Pancreas (tissue), 10 donors: ENCODE measurements around the gene ITPA. TPM values are rescaled to one million over a fixed set of nuclear protein-coding genes. Genes with fewer than 3 reads are reported as not detected.

ENCODE experiments used
- ATAC-seq, 4 donors: fragments of 200-7000 bp; cut with Tn5 transposase; one replicate each; pipeline versions ENCODE4 v1.8.0 to v1.9.1; 2020; ENCODE audit warnings: mild to moderate bottlenecking in 4 of 4, moderate library complexity in 4 of 4
- DNase-seq, 6 donors: peaks; one replicate each; pipeline ENCODE4 v3.0.0-alpha.2; 2020
- FAIRE-seq: peaks from 2 replicates; lab custom pipeline; 2012; peaks lifted over from hg19 to GRCh38; lab: Jason Lieb, UNC
- H3K27ac ChIP-seq, 4 donors: fragments of 200-600 bp; sonication (generic); 1 replicate in 3 of 4; 2 replicates in 1 of 4; pipeline versions ENCODE4 v1.5.0 to v1.8.0; 2020
- H3K27me3 ChIP-seq, 4 donors: fragments of 200-600 bp; one replicate each; pipeline ENCODE4 v1.8.0; 2021
- H3K36me3 ChIP-seq, 3 donors: fragments of 200-600 bp; sonication (generic) in 1 of 3; one replicate each; pipeline versions ENCODE4 v1.5.0 to v1.8.0; 2020 to 2021
- H3K4me1 ChIP-seq, 3 donors: fragments of 200-600 bp; one replicate each; pipeline ENCODE4 v1.8.0; 2021
- H3K4me3 ChIP-seq, 4 donors: fragments of 200-600 bp; sonication (generic) in 2 of 4; one replicate each; pipeline versions ENCODE4 v1.5.0 to v1.8.0; 2020 to 2021
- H3K9me3 ChIP-seq, 4 donors: fragments of 200-600 bp; one replicate each; pipeline ENCODE4 v1.8.0; 2021
- CTCF ChIP-seq, 4 donors: fragments of 200-600 bp; sonication (generic) in 3 of 4; IDR thresholded peaks; one replicate each; pipeline versions ENCODE4 v1.5.0 to v1.8.0; 2021; ENCODE audit warnings: antibody characterized with exemption in 4 of 4
- WGBS, 2 donors: extraction: QIAGEN DNeasy Blood & Tissue Kit; methylation state at CpG; one replicate each; pipeline ENCODE4 v1.1.7; 2013; 5-methylcytosine and 5-hydroxymethylcytosine counted together
- intact Hi-C, 3 donors: fragments of 100-400 bp; cut with DNase I; formaldehyde crosslinking; loops; one replicate each; pipeline versions ENCODE4 v1.11.1 to v1.14.2; 2022
- polyA plus RNA-seq, 2 donors: library from polyadenylated mRNA; stranded (reverse); fragments of 200-250 nt; gene quantifications; one replicate each; pipeline ENCODE4 v1.2.3, GENCODE V29; 2013
- total RNA-seq, 6 donors: library from RNA; stranded (reverse); fragmentation: NEBNext Ultra II Directional in 4 of 6; extraction: Animal tissue kit (Norgen Biotek cat#: 25700) in 4 of 6; gene quantifications; one replicate each; pipeline versions ENCODE4 v1.2.1 to v1.2.4, GENCODE V29; 2021 to 2023
- donor health status: healthy with polysubstance abuse.
- donor health status: DM: no; HTN: no; CAD: no; lungs with moderate emphysema.
- donor health status: DM: no; HTN: no; CAD: no.
- donor health status: control.
- donor health status: control.
- donor health status: Bipolar disorder and iron deficiency.
- donor health status: DM: yes; HTN: yes; CAD: no.
- donor health status: DM: no; HTN: no; CAD: no.
- donor health status: DM: no; HTN: no; CAD: no.
- donor health status: DM: yes; HTN: yes; CAD: no.

Gene ITPA
- total RNA-seq (10 to 100 TPM; 14.2 to 29.9 (median 23.1) TPM), polyA plus RNA-seq (100 to 1,000 TPM in 1 of 2 donors, 10 to 100 TPM in 1; 90.4 to 111 TPM)

- peaks cover 0 to 6% (median 4%) of the 10 kb centered on the region in 3 donors for H3K4me1 ChIP-seq
- intact Hi-C loops = no loop called here
- no peaks in the 10 kb centered on the region for H3K9me3 ChIP-seq
- no peaks in the 10 kb centered on the region for H3K27me3 ChIP-seq
- H3K4me3 ChIP-seq = peak within 1 kb of the TSS; percentile 81 to 90 (median 82)
- no peak for TF ChIP-seq CTCF (IDR thresholded peaks at IDR 0.05)
- ATAC-seq = peak; percentile 41 to 70 (median 60)
- H3K27ac ChIP-seq = peak within 1 kb of the TSS in 3 of 4 donors; percentile 65 to 74 (median 71)
- 0% methylated on average over 48 of the region's 48 CpGs for WGBS, 2 donors
- DNase-seq = peak in 5 of 6 donors; percentile 31 to 74 (median 36)
- no peak for FAIRE-seq
- no peaks in the 10 kb centered on the region for H3K36me3 ChIP-seq
Observed at GRCh38 chr20:3209257-3209945, at the start of gene ITPA. TSS of gene ITPA (plus strand) at chr20:3209498. CDS start at chr20:3209552, 54 bp downstream.

GRCh38 chr20:3160418-3160817 is 48.9 kb upstream of the ITPA start:
- WGBS, 2 donors = 90 to 91% methylated on average over 6 of the region's 6 CpGs
- no peaks in the 10 kb centered on the region for H3K36me3 ChIP-seq
- intact Hi-C loops = no loop called here
- no peaks in the 10 kb centered on the region for H3K9me3 ChIP-seq
- TF ChIP-seq CTCF (IDR thresholded peaks at IDR 0.05) = no peak
- H3K4me3 ChIP-seq = peak overlapping the region in 2 of 4 donors; percentile 79 to 98
- no peaks in the 10 kb centered on the region for H3K27me3 ChIP-seq
- peaks cover 14 to 24% (median 17%) of the 10 kb centered on the region in 3 donors for H3K4me1 ChIP-seq
- ATAC-seq = no peak
- no peak for FAIRE-seq
- no peak for DNase-seq
- no peak overlapping the region for H3K27ac ChIP-seq

GRCh38 chr20:3161316-3162079 is 47.8 kb upstream of the ITPA start:
- intact Hi-C loops = no loop called here
- WGBS, 2 donors = 59 to 69% methylated on average over 5 of the region's 5 CpGs
- H3K4me3 ChIP-seq = no peak overlapping the region
- FAIRE-seq (no peak), DNase-seq (no peak), ATAC-seq (no peak)
- no peaks in the 10 kb centered on the region for H3K27me3 ChIP-seq
- no peak for TF ChIP-seq CTCF (IDR thresholded peaks at IDR 0.05)
- H3K9me3 ChIP-seq = no peaks in the 10 kb centered on the region
- H3K4me1 ChIP-seq = peaks cover 14 to 24% (median 17%) of the 10 kb centered on the region in 3 donors
- H3K36me3 ChIP-seq = no peaks in the 10 kb centered on the region
- H3K27ac ChIP-seq = peak overlapping the region in 1 of 4 donors; percentile 47

- H3K36me3 ChIP-seq = no peaks in the 10 kb centered on the region
- no peak for TF ChIP-seq CTCF (IDR thresholded peaks at IDR 0.05)
- DNase-seq (peak in 3 of 6 donors; percentile 46 to 79 (median 64)), ATAC-seq (peak in 2 of 4 donors; percentile 19 to 26), FAIRE-seq (no peak)
- 28 to 30% methylated on average over 11 of the region's 11 CpGs for WGBS, 2 donors
- H3K9me3 ChIP-seq = no peaks in the 10 kb centered on the region
- no peaks in the 10 kb centered on the region for H3K27me3 ChIP-seq
- peaks cover 14 to 23% (median 17%) of the 10 kb centered on the region in 3 donors for H3K4me1 ChIP-seq
- intact Hi-C loops = no loop called here
- no peak overlapping the region for H3K4me3 ChIP-seq
- peak overlapping the region in 1 of 4 donors; percentile 47 for H3K27ac ChIP-seq
Observed at GRCh38 chr20:3162080-3162611, 47.2 kb upstream of the ITPA start.
